ENCODE measurements around the gene NXPE3. TPM values are rescaled to one million over a fixed set of nuclear protein-coding genes. Genes with fewer than 3 reads are reported as not detected.
A peak's percentile ranks its signal among the peaks of the same experiment; 100 is the strongest.

Gene NXPE3
- total RNA-seq, 1 experiment from 2014 or later: 5.3 TPM

- Mint-ChIP-seq H3K27me3 (ENCODE audit: insufficient read depth, unreplicated experiment) (no peaks in the 10 kb centered on the region), H3K36me3 (ENCODE audit: insufficient read depth, unreplicated experiment) (no peaks in the 10 kb centered on the region), H3K27ac (ENCODE audit: unreplicated experiment) (no peak overlapping the region), H3K4me1 (ENCODE audit: low read depth, unreplicated experiment) (no peaks in the 10 kb centered on the region), H3K9me3 (ENCODE audit: unreplicated experiment) (no peaks in the 10 kb centered on the region), H3K4me3 (ENCODE audit: unreplicated experiment) (no peak overlapping the region)
- no peak for TF ChIP-seq CTCF (IDR thresholded peaks at IDR 0.05; ENCODE audit: insufficient read depth in 1 of 2, low read depth in 1 of 2, low read length in 1 of 2, severe bottlenecking in 1 of 2, unreplicated experiment in 1 of 2)
- DNase-seq: peak in 1 of 2 experiments; percentile 6
- CTCF ChIA-PET: interaction anchor here (0.5 to 3.7 kb wide), 5 partner anchors 22 to 414 kb away, joined by 3 to 35 read pairs (median 5); no protein-coding TSS in a partner anchor
- H3K9me3 ChIP-seq: no peaks in the 10 kb centered on the region
- H3K4me3 ChIP-seq (ENCODE audit: low read depth, low read length): no peak overlapping the region
- POLR2A ChIA-PET: no interaction called here
- H3K36me3 ChIP-seq (ENCODE audit: control insufficient read depth, insufficient read depth, low read length): no peaks in the 10 kb centered on the region
- peaks cover 22% of the 10 kb centered on the region; the same call in 1 of the 2 replicates for H3K4me1 ChIP-seq
- intact Hi-C loops (cut with micrococcal nuclease; ENCODE audit: unreplicated experiment): loop anchor here (1.0 to 10.0 kb wide), 3 partner anchors 34 to 180 kb away; partner anchors contain the start of gene NFKBIZ
- BruUV-seq (replicated peaks): no TSS peak
- H3K27me3 ChIP-seq (replicated peaks; ENCODE audit: control insufficient read depth, insufficient read depth, low read length): no peaks in the 10 kb centered on the region
Observed at GRCh38 chr3:101814835-101815234, 35.8 kb downstream of the NXPE3 start.

DNA sequence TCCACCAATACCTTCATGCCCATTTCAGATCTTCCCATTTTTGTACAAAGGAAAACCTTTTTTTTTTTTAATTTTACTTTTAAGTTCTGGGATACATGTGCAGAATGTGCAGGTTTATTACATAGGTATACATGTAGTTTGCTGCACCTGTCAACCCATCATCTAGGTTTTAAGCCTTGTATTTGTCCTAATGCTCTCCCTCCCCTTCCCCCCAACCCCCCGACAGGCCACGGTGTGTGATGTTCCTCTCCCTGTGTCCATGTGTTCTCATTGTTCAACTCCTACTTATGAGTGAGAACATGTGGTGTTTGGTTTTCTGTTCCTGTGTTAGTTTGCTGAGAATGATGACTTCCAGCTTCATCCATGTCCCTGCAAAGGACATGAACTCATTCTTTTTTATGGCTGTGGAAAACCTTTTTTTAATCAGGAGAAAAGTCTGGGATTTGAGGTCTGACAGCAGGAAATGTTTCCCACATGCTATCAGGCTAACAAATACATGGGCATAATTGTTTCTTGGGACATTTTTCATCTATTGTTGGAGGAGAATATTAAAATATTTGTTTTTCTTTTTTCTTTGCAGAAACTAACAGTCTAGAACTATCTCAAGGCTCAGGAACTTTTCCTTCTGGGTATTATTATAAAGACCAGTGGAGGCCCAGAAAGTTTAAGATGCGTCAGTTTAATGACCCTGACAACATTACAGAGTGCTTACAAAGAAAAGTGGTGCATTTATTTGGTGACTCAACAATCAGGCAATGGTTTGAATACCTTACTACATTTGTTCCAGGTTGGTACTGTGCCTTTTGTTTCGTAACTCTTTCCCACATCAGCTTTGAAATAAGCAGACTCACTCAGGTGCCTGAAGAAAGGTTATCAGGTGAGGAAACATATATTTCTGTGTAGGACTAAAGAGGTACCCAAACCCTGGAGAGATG lies 37.5 kb downstream of the NXPE3 start:
- Histone ChIP-seq H3K27me3 (replicated peaks; ENCODE audit: control insufficient read depth, insufficient read depth, low read length) (no peaks in the 10 kb centered on the region), H3K36me3 (ENCODE audit: control insufficient read depth, insufficient read depth, low read length) (no peaks in the 10 kb centered on the region), H3K4me1 (peaks cover 22% of the 10 kb centered on the region; the same call in 1 of the 2 replicates), H3K4me3 (ENCODE audit: low read depth, low read length) (no peak overlapping the region), H3K9me3 (no peaks in the 10 kb centered on the region)
- no peaks in the 10 kb centered on the region for H3K36me3 Mint-ChIP-seq (ENCODE audit: insufficient read depth, unreplicated experiment)
- CTCF ChIA-PET: no interaction called here
- intact Hi-C loops (cut with micrococcal nuclease; ENCODE audit: unreplicated experiment): loop anchor here (10.0 kb wide), 2 partner anchors 138 to 178 kb away; no protein-coding TSS in a partner anchor
- no peak overlapping the region for H3K27ac Mint-ChIP-seq (ENCODE audit: unreplicated experiment)
- DNase-seq: no peak
- POLR2A ChIA-PET: interaction anchor here (0.5 kb wide), 1 partner anchor 72 kb away, joined by 4 read pairs; no protein-coding TSS in a partner anchor
- H3K9me3 Mint-ChIP-seq (ENCODE audit: unreplicated experiment): no peaks in the 10 kb centered on the region
- H3K4me3 Mint-ChIP-seq (ENCODE audit: unreplicated experiment): no peak overlapping the region
- BruUV-seq (replicated peaks): no TSS peak
- H3K4me1 Mint-ChIP-seq (ENCODE audit: low read depth, unreplicated experiment): no peaks in the 10 kb centered on the region
- TF ChIP-seq CTCF (IDR thresholded peaks at IDR 0.05; ENCODE audit: insufficient read depth in 1 of 2, low read depth in 1 of 2, low read length in 1 of 2, severe bottlenecking in 1 of 2, unreplicated experiment in 1 of 2): no peak
- H3K27me3 Mint-ChIP-seq (ENCODE audit: insufficient read depth, unreplicated experiment): no peaks in the 10 kb centered on the region

DNA sequence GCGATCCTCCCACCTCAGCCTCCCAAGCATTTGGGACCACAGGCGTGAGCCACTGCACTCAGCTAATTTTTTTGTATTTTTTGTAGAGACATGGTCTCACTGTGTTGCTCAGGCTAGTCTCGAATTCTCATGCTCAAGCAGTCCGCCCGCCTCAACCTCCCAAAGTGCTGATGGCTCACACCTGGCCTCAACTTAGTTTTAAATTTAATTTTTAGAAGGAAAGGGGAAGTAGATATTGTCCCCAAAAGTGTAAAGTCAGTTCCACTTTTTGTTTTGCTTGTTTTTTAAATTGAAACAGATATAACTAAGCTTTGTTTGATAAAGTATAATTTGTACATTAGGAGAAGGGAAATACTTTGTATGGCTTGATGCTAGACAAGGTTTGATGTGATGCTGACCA lies 39.0 kb downstream of the NXPE3 start:
- no peaks in the 10 kb centered on the region for H3K27me3 ChIP-seq (replicated peaks; ENCODE audit: control insufficient read depth, insufficient read depth, low read length)
- no peaks in the 10 kb centered on the region for H3K36me3 ChIP-seq (ENCODE audit: control insufficient read depth, insufficient read depth, low read length)
- Mint-ChIP-seq H3K27ac (ENCODE audit: unreplicated experiment) (no peak overlapping the region), H3K36me3 (ENCODE audit: insufficient read depth, unreplicated experiment) (no peaks in the 10 kb centered on the region), H3K4me1 (ENCODE audit: low read depth, unreplicated experiment) (no peaks in the 10 kb centered on the region), H3K27me3 (ENCODE audit: insufficient read depth, unreplicated experiment) (no peaks in the 10 kb centered on the region), H3K4me3 (ENCODE audit: unreplicated experiment) (no peak overlapping the region), H3K9me3 (ENCODE audit: unreplicated experiment) (no peaks in the 10 kb centered on the region)
- TF ChIP-seq CTCF (IDR thresholded peaks at IDR 0.05; ENCODE audit: insufficient read depth in 1 of 2, low read depth in 1 of 2, low read length in 1 of 2, severe bottlenecking in 1 of 2, unreplicated experiment in 1 of 2): no peak
- no peaks in the 10 kb centered on the region for H3K9me3 ChIP-seq
- BruUV-seq (replicated peaks): no TSS peak
- POLR2A ChIA-PET: no interaction called here
- intact Hi-C loops (cut with micrococcal nuclease; ENCODE audit: unreplicated experiment): loop anchor here (10.0 kb wide), 2 partner anchors 137 to 177 kb away; no protein-coding TSS in a partner anchor
- no peak overlapping the region for H3K4me3 ChIP-seq (ENCODE audit: low read depth, low read length)
- CTCF ChIA-PET: no interaction called here
- peaks cover 22% of the 10 kb centered on the region; the same call in 1 of the 2 replicates for H3K4me1 ChIP-seq
- no peak for DNase-seq
